ENCODE results near the gene HSD17B12.
A peak's percentile ranks its signal among the peaks of the same experiment; 100 is the strongest.

Gene HSD17B12

GRCh38 chr11:43686207-43686606, 5.7 kb downstream of the HSD17B12 start:
- Histone ChIP-seq H3K27ac (no peak overlapping the region), H3K4me3 (no peak overlapping the region)

DNA sequence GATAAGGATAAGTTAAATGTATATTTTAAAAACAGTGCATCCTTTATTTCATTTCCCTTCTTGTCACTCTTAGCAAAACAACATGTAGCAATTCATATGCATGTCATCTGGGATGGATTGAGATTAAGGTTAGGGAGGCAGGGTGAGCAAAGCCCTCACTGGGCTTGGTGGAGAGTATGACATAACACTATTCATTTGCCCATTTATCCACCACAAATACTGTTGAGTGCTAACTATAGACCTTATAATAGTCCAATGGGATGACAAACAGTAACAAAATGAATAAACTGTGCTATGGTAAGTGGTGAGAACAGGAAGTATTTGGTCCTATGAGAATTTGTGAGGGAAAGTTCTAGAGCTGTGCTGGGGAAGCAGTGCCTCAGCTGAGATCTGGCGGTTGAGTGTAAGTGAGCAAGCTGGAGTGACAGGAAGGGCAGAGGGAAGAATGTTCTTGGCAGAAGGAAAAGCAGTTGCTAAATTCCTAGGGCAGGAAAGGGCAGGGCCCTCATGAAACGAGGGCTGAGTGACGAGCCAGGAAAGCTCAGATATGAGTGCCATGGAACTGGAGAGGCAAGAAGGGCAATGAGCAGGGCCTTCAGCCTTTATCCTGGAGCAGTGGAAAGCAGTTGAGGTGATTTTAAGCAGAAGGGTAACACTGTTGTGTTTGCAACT, 6.7 kb downstream of the HSD17B12 start:
- H3K27ac ChIP-seq, result peak overlapping the region in 7 of 21 experiments; percentile 9 to 58 (median 28)
- no peak overlapping the region for H3K4me3 ChIP-seq

DNA sequence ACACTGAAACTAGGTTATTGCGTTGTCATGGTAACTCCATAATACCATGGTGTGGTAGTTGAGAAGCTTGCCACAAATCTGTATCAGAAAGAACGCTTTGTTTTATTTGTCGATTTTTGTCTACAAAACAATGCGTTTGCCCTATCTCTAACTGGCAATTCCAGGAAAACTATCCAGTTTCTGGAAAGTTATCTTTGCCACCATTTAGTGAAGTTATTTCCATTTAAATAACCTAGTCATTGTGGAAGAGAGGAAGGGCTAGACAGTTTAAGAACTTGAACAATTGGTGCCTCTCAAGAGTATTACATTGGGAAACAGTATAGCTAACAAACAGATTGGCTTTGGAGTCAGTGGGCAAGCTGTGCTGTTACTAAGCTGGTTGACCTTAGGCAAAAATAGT, 7.9 kb downstream of the HSD17B12 start:
- no peak overlapping the region for H3K27ac ChIP-seq
- H3K4me3 ChIP-seq, result no peak overlapping the region

DNA sequence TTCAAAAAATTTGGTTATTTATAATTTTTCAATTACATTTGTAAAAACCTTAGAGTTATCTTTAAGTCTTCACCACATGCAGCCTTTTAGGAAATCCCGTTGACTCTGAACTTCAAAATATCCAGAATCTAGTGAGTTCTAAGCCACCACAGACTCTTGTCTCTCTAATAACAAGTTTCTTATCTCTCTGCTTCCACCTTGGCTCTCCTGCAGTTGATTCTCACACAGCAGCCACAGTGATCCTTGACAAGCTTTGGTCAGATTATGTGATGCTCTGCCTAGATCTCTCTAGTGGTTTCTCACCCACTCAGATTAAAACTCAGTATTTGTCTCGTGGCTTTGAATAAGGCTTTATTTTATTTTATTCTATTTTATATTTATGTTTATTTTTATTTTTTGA, 8.6 kb downstream of the HSD17B12 start:
- Histone ChIP-seq H3K4me3 (no peak overlapping the region), H3K27ac (no peak overlapping the region)

GRCh38 chr11:43690929-43691725, 10.6 kb downstream of the HSD17B12 start:
- no peak overlapping the region for H3K27ac ChIP-seq
- H3K4me3 ChIP-seq, result no peak overlapping the region

DNA sequence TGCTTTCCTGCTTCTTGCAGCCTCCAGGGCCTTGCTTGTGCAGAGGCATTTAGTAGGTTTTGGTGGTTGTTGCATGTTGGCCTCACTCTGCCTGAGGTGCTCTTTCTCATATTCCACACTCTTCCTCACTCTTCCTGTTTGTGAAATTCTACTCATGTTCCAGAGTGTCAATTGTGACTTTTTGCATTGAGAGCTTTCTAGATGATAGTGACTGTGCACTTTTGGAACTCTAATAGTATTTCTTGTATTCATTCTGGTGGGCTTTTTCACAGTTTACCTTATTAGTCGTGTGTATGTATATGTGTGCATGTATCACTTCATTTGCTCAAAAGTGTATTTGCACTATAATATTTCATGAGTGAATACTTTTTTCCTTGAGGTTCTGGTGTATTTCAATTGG, 11.3 kb downstream of the HSD17B12 start:
- Histone ChIP-seq H3K4me3 (no peak overlapping the region), H3K27ac (no peak overlapping the region)

DNA sequence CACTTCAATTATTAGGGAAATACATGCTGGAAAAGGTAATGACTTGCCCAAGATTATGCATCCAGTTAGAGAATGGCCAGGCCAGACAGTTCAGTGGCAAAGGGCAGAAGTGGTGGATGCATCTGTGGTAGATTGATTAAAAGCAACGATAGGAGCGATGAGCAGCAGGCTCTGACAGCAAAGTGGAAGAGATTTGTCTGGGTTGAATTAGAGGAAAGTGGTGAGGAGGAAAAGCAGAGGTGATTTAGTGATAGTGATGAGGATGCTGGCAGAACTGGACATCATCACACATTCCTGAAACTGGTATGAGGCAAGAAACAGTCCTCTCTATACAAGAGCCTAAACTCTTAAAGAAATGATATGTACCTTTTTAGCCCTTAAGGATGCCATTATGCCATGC, 12.5 kb downstream of the HSD17B12 start:
- Histone ChIP-seq H3K27ac (no peak overlapping the region), H3K4me3 (no peak overlapping the region)

DNA sequence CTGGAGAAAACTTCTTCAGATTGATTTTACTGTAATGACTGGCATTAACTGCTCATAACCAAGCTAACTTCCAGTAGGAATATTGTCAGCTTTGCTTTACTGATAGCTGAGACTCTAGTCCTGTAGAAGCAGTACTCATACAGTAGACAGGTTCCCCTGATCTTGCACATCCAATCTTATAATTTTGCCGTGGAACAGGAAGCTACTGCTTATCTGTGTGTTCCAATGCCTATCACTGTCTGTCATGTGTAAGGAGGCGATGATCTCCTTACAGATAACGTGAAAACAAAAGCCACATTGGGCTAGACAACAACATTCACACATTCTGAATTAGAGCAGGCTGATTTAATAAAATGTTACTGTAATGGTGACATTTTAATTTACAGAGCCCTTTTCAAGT, 13.2 kb downstream of the HSD17B12 start:
- H3K4me3 ChIP-seq, result no peak overlapping the region
- no peak overlapping the region for H3K27ac ChIP-seq

- no peak overlapping the region for H3K4me3 ChIP-seq
These were observed 13.9 kb downstream of the HSD17B12 start for GRCh38 chr11:43694477-43694876.

DNA sequence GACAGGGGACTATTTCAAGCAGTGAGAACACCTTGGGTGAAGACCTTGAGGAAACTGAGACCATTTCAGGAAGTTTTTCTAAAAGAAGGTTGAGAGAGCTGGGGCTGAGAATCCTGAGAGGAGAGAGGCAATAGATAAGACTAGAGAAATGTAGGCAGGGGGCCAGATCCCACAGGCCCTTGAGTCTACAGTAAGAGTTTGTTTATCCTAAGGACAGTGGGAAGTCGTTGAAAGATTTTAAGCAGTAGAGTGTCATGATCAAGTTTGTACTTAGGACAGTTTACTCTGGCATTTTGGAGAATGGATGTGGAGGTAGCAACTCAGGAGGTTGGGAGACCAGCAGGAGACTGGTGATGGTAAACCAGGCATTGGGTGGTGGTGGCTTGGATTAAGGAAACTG, 17.1 kb downstream of the HSD17B12 start:
- no peak overlapping the region for H3K4me3 ChIP-seq
- H3K27ac ChIP-seq, result no peak overlapping the region

More at GRCh38 chr11:43694477-43694876, 13.9 kb downstream of the HSD17B12 start:
- no peak overlapping the region for H3K27ac ChIP-seq

- H3K4me3 ChIP-seq, result no peak overlapping the region
- H3K27ac ChIP-seq, result no peak overlapping the region
These were observed 19.3 kb downstream of the HSD17B12 start for GRCh38 chr11:43699870-43700269.

GRCh38 chr11:43706631-43707030, 26.1 kb downstream of the HSD17B12 start:
- Histone ChIP-seq H3K4me3 (no peak overlapping the region), H3K27ac (no peak overlapping the region)

GRCh38 chr11:43708776-43709175, 28.2 kb downstream of the HSD17B12 start:
- Histone ChIP-seq H3K4me3 (no peak overlapping the region), H3K27ac (no peak overlapping the region)

DNA sequence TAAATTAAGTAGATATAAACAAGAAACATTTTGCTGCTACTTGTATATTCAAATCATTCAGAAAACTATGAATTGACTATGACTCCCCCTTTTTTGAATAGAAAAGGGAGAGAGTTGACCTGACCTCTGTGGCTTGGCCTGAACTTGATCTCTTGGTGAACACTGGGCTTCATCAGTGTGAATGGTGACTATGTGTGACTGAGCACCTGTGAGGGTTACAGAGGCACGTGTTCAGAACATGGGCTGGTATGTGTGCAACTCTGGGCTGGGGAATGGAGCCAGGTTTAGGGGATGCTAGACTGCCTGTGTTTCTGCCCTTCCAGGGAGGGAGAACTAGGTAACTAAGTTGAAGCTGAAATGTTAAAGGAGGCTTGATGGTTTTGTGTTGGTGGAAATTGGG, 29.2 kb downstream of the HSD17B12 start:
- Histone ChIP-seq H3K4me3 (no peak overlapping the region), H3K27ac (no peak overlapping the region)

DNA sequence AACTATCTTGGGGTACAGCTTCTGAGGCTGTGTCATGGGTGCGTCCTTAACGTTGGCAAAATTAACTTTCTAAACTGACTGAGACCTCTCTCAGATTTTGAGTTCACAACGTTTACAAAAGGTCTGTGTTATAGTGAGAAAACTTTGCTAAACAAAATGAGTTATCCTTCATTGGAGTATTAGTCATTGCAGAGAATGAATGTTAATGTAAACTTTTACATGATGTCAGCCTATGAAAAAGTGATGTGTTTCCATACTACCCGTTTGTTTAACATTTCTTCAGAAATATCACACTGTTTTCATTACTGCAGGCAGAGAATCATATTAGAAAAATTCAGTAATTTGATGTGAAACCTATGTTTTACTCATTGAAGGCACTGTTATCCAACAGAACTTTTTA, 32.1 kb downstream of the HSD17B12 start:
- H3K27ac ChIP-seq, result no peak overlapping the region
- H3K4me3 ChIP-seq, result no peak overlapping the region

GRCh38 chr11:43718373-43718772, 37.8 kb downstream of the HSD17B12 start:
- H3K27ac ChIP-seq, result no peak overlapping the region

GRCh38 chr11:43723617-43724016, 43.1 kb downstream of the HSD17B12 start:
- H3K4me3 ChIP-seq, result no peak overlapping the region
- no peak overlapping the region for H3K27ac ChIP-seq

More at GRCh38 chr11:43718373-43718772, 37.8 kb downstream of the HSD17B12 start:
- no peak overlapping the region for H3K4me3 ChIP-seq

GRCh38 chr11:43732225-43732624, 51.7 kb downstream of the HSD17B12 start:
- Histone ChIP-seq H3K27ac (no peak overlapping the region), H3K4me3 (no peak overlapping the region)

DNA sequence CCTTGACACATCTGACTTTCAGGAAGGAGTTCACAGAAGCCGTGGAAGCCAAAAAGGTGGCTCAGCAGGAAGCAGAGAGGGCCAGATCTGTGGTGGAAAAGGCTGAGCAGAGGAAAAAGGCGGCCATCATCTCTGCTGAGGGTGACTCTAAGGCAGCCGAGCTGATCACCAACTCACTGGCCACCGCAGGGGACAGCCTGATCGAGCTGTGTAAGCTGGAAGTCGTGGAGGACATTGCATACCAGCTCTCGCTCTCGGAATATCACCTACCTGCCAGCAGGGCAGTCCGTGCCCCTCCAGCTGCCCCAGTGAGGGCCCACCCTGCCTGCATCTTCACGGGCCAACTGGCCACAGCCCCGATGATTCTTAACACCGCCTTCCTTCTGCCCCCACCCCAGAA, 53.7 kb downstream of the HSD17B12 start:
- no peak overlapping the region for H3K4me3 ChIP-seq

DNA sequence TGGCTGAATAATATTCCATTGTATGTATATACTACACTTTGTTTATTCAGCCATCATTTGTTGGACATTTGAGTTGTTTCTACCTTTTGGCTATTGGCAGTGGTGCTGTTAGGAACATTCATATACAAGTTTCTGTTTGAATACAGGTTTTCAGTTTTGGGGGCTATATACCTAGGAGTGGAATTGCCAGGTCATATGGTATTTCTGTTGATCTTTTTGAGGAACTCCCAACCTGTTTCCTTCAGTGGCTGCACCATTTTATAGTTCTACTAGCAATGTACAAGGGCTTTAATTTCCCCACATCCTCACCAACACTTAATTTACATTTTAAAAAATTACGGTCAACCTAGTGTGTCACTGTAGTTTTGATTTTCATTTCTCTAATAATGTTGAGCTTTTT, 54.6 kb downstream of the HSD17B12 start:
- no peak overlapping the region for H3K4me3 ChIP-seq
- no peak overlapping the region for H3K27ac ChIP-seq

More for the DNA sequence above, 53.7 kb downstream of the HSD17B12 start:
- no peak overlapping the region for H3K27ac ChIP-seq

DNA sequence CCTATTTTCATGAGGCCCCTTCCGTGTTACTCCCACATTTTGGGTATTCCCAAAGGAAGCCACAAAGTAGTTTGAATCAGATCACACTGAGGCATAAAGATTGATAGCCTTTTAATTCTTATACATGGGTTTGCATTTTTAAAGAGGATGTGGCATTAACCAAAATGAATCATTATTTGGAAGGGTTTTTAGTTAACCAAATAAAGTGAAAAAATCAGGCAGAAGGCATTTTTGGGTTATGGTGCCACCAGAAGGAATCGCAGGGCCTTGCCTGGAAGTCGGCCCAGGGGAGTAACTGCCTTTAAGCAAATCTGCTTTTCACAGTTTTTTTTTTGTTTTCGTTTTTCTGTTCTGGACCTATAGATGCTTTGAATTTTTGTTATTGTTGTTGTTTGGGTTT, 55.4 kb downstream of the HSD17B12 start:
- peak overlapping the region in 1 of 21 experiments; percentile 42 for H3K27ac ChIP-seq
- no peak overlapping the region for H3K4me3 ChIP-seq
